Natural killer cell (primary cell): ENCODE data around the gene ANXA7. TPM values are rescaled to one million over a fixed set of nuclear protein-coding genes. Genes with fewer than 3 reads are reported as not detected.

Source experiments
- ATAC-seq, 3 donors: fragments of 150-1000 bp in 2 of 3; fragments of 200-7000 bp in 1 of 3; cut with Tn5 transposase; 1 replicate in 1 of 3; 2 replicates in 2 of 3; pipeline ENCODE4 v1.10.0; 2021; ENCODE audit warnings: mild to moderate bottlenecking in 2 of 3, moderate library complexity in 2 of 3
- DNase-seq, 2 donors: peaks; one replicate each; pipeline versions ENCODE4 v3.0.0 to v3.0.0-alpha.2; 2013 to 2021; ENCODE audit warnings: mixed read lengths in 1 of 2
- H3K27ac ChIP-seq: one replicate; pipeline ENCODE4 v1.5.1; 2013; ENCODE audit warnings: mild to moderate bottlenecking, low read length
- H3K27me3 ChIP-seq: one replicate; pipeline ENCODE4 v1.6.1; 2013; ENCODE audit warnings: low read length; ENCODE audit not compliant: control insufficient read depth, insufficient read depth
- H3K36me3 ChIP-seq: one replicate; pipeline ENCODE4 v1.6.1; 2013; ENCODE audit warnings: low read length; ENCODE audit not compliant: control insufficient read depth, insufficient read depth
- H3K4me1 ChIP-seq: one replicate; pipeline ENCODE4 v1.6.1; 2013; ENCODE audit warnings: low read length; ENCODE audit not compliant: control insufficient read depth, insufficient read depth
- H3K4me3 ChIP-seq: one replicate; pipeline ENCODE4 v1.5.1; 2013; ENCODE audit warnings: low read length
- H3K9me3 ChIP-seq: one replicate; pipeline ENCODE4 v1.6.1; 2013; ENCODE audit warnings: low read length; ENCODE audit not compliant: control insufficient read depth, insufficient read depth
- H3K27ac Mint-ChIP-seq, 2 donors: one replicate each; pipeline ENCODE4 v1.8.0; 2022; ENCODE audit warnings: mild to moderate bottlenecking in 2 of 2, mixed read lengths in 2 of 2, moderate library complexity in 1 of 2
- H3K27me3 Mint-ChIP-seq, 2 donors: one replicate each; pipeline ENCODE4 v1.8.0; 2022; ENCODE audit warnings: low read depth in 2 of 2, mixed read lengths in 2 of 2
- H3K36me3 Mint-ChIP-seq: one replicate; pipeline ENCODE4 v1.8.0; 2022; ENCODE audit warnings: mixed read lengths
- H3K4me1 Mint-ChIP-seq, 2 donors: one replicate each; pipeline ENCODE4 v1.8.0; 2022; ENCODE audit warnings: mixed read lengths in 2 of 2
- H3K4me3 Mint-ChIP-seq: one replicate; pipeline ENCODE4 v1.8.0; 2022; ENCODE audit warnings: mild to moderate bottlenecking, moderate library complexity, mixed read lengths
- H3K9me3 Mint-ChIP-seq, 2 donors: one replicate each; pipeline ENCODE4 v1.8.0; 2022; ENCODE audit warnings: mixed read lengths in 2 of 2
- WGBS: methylation state at CpG from one replicate; pipeline ENCODE4 v1.1.7; 2013; ENCODE audit warnings: missing lambda C conversion rate; ENCODE audit not compliant: insufficient coverage; 5-methylcytosine and 5-hydroxymethylcytosine counted together
- intact Hi-C: fragments of 100-400 bp; cut with micrococcal nuclease; formaldehyde crosslinking; loops from one replicate; pipeline ENCODE4 v1.14.2; 2022
- total RNA-seq, 4 donors: library from RNA; stranded (reverse); fragments of 120-200 nt in 1 of 4; gene quantifications; one replicate each; pipeline versions ENCODE4 v1.2.3 to v1.2.4, GENCODE V29; 2013 to 2022
- TF ChIP-seq, protein P1 (sequence below): fragments of 200-600 bp; IDR thresholded peaks from one replicate; pipeline ENCODE4 v1.8.0; 2022; ENCODE audit warnings: antibody characterized with exemption

Gene ANXA7
- total RNA-seq, 3 donors from 2014 or later (not counting 1 experiment from before 2014, with no cell fraction given): 61.0 to 82.0 (median 72.5) TPM

DNA sequence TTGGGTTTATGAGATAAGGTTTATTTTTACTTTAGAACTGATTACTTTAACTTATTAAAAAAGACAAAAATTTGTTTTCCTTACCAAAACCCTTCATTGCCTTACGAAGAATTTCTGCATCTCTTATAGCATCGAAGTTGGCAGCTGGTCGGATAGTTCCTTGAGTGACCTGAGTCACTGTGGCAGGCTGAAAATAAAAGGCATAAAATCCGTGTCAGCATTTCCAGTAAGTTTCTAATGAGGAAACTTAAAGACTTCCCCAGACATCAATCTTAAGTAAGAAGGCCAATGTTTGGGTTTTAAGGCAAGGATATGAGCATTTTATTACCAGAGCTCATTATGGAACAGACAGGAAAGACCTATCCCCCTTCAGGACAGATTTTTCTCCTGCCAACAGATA lies 25.6 kb downstream of the ANXA7 start:
- H3K9me3 Mint-ChIP-seq: no peaks in the 10 kb centered on the region
- H3K27me3 ChIP-seq: no peaks in the 10 kb centered on the region
- H3K4me1 ChIP-seq: no peaks in the 10 kb centered on the region
- peaks cover 0 to 4% of the 10 kb centered on the region in 2 donors for H3K4me1 Mint-ChIP-seq
- no peaks in the 10 kb centered on the region for H3K9me3 ChIP-seq
- no peak overlapping the region for H3K4me3 ChIP-seq
- peaks cover 57% of the 10 kb centered on the region for H3K36me3 ChIP-seq
- H3K4me3 Mint-ChIP-seq: no peak overlapping the region
- H3K27me3 Mint-ChIP-seq: no peaks in the 10 kb centered on the region
- DNase-seq (no peak), ATAC-seq (no peak)
- H3K36me3 Mint-ChIP-seq: peaks cover 12% of the 10 kb centered on the region
- no peak overlapping the region for H3K27ac ChIP-seq
- TF ChIP-seq, protein P1, sequence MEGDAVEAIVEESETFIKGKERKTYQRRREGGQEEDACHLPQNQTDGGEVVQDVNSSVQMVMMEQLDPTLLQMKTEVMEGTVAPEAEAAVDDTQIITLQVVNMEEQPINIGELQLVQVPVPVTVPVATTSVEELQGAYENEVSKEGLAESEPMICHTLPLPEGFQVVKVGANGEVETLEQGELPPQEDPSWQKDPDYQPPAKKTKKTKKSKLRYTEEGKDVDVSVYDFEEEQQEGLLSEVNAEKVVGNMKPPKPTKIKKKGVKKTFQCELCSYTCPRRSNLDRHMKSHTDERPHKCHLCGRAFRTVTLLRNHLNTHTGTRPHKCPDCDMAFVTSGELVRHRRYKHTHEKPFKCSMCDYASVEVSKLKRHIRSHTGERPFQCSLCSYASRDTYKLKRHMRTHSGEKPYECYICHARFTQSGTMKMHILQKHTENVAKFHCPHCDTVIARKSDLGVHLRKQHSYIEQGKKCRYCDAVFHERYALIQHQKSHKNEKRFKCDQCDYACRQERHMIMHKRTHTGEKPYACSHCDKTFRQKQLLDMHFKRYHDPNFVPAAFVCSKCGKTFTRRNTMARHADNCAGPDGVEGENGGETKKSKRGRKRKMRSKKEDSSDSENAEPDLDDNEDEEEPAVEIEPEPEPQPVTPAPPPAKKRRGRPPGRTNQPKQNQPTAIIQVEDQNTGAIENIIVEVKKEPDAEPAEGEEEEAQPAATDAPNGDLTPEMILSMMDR: no peak
- H3K27ac Mint-ChIP-seq: no peak overlapping the region
- intact Hi-C loops: no loop called here
- 95% methylated on average over 4 of the region's 4 CpGs for WGBS

DNA sequence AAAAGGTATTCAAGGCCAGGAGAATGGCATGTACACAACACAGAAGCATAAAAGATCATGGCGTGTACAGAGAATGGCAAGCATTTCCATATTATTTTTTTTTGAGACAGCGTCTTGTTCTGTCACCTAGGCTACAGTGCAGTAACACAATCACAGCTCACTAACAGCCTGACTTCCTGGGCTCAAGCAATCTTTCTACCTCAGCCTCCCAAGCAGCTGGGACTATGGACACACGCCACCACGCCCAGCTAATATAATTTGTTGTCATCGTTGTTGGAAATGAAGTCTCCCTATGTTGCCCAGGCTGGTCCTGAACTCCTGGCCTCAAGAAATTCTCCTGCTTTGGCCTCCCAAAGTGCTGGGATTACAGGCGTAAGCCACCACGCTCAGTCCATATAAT lies 27.3 kb downstream of the ANXA7 start:
- Histone ChIP-seq H3K27ac (no peak overlapping the region), H3K27me3 (no peaks in the 10 kb centered on the region), H3K4me3 (no peak overlapping the region), H3K36me3 (peaks cover 70% of the 10 kb centered on the region), H3K9me3 (no peaks in the 10 kb centered on the region), H3K4me1 (no peaks in the 10 kb centered on the region)
- WGBS: 98% methylated on average over 7 of the region's 7 CpGs
- TF ChIP-seq, protein P1: no peak
- Mint-ChIP-seq H3K4me1 (peaks cover 0 to under 1% of the 10 kb centered on the region in 2 donors), H3K27ac (no peak overlapping the region), H3K36me3 (peaks cover 18% of the 10 kb centered on the region), H3K27me3 (no peaks in the 10 kb centered on the region), H3K4me3 (no peak overlapping the region), H3K9me3 (no peaks in the 10 kb centered on the region)
- intact Hi-C loops: no loop called here
- DNase-seq (no peak), ATAC-seq (no peak)

DNA sequence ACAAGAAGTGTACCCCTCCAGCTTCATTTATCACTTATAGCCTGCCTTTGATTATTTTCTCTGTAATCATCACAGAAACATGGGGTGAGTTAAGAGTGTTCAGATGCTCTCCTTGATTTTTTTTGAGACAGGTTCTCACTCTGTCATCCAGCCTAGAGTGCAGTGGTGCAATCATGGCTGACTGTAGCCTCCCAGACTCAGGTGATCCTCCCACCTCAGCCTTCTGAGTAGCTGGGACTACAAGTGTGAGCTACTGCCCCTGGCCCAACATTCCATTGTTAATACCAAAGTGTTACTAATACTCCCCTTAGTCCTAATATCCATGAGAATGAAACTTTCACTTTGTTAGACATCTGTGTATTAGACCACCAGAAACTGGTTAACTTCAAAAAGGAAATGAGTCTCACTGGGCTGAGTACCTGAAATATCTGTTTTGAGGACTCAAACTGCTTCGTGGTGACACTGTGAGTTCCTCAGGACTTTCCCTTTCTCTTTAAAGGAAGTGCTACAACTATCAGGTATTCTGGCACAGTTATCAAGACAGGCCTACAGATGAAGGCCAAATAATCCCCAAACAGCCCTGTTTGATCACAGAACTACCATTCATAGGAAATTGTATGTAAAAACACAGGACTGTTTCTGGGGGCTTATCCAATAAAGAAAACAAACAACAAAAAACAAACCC lies 34.7 kb downstream of the ANXA7 start:
- no peaks in the 10 kb centered on the region for H3K4me1 ChIP-seq
- Mint-ChIP-seq H3K9me3 (no peaks in the 10 kb centered on the region), H3K27me3 (no peaks in the 10 kb centered on the region), H3K4me1 (peaks cover 4 to 6% of the 10 kb centered on the region in 2 donors), H3K36me3 (peaks cover 27% of the 10 kb centered on the region), H3K27ac (peak overlapping the region; percentile 39 to 64), H3K4me3 (no peak overlapping the region)
- intact Hi-C loops: no loop called here
- WGBS: 0% methylated on average over 1 of the region's 1 CpG
- DNase-seq (no peak), ATAC-seq (peak; percentile 24 to 39 (median 26))
- H3K4me3 ChIP-seq: no peak overlapping the region
- H3K36me3 ChIP-seq: peaks cover 60% of the 10 kb centered on the region
- TF ChIP-seq, protein P1: no peak
- H3K27ac ChIP-seq: no peak overlapping the region
- no peaks in the 10 kb centered on the region for H3K27me3 ChIP-seq
- no peaks in the 10 kb centered on the region for H3K9me3 ChIP-seq

DNA sequence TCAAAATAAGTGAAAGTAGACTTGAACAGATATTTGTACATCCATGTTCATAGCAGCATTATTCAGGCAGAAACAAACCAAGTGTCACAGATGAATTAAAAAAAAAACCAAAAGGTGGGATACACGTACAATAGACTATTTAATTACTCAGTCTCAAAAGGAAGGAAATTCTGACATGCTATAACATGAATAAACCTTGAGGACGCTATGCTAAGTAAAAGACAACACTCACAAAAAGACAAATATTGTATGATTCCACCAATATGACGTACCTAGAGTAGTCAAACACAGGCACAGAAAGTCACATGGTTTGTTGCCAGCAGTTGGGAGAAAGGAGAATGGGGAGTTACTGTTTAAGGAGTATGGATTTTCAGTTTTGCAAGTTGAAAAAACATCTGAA lies 37.2 kb downstream of the ANXA7 start:
- H3K9me3 ChIP-seq: no peaks in the 10 kb centered on the region
- no peak overlapping the region for H3K4me3 ChIP-seq
- WGBS: 96% methylated on average over 3 of the region's 3 CpGs

More for the DNA sequence above, 37.2 kb downstream of the ANXA7 start:
- intact Hi-C loops: no loop called here
- peaks cover 45% of the 10 kb centered on the region for H3K36me3 ChIP-seq
- Mint-ChIP-seq H3K4me3 (no peak overlapping the region), H3K27ac (peak overlapping the region in 1 of 2 donors; percentile 24), H3K4me1 (peaks cover 4 to 6% of the 10 kb centered on the region in 2 donors), H3K9me3 (no peaks in the 10 kb centered on the region), H3K36me3 (peaks cover 21% of the 10 kb centered on the region), H3K27me3 (no peaks in the 10 kb centered on the region)
- DNase-seq: no peak
- no peaks in the 10 kb centered on the region for H3K27me3 ChIP-seq
- TF ChIP-seq, protein P1: no peak
- no peak for ATAC-seq
- H3K4me1 ChIP-seq: no peaks in the 10 kb centered on the region
- no peak overlapping the region for H3K27ac ChIP-seq
